GM13977 (cell line): Measurements from ENCODE around the gene FBXO28.
A peak's percentile ranks its signal among the peaks of the same experiment; 100 is the strongest.

Source experiments
- DNase-seq: peaks from one replicate; pipeline ENCODE4 v3.0.0; 2012; ENCODE audit warnings: low spot score
- CTCF ChIP-seq: IDR thresholded peaks from 2 replicates; pipeline ENCODE4 v1.5.1; 2012; ENCODE audit warnings: mild to moderate bottlenecking, control low read depth; ENCODE audit not compliant: insufficient read depth; ENCODE audit errors: extremely low read depth, missing control alignments
- in situ Hi-C: fragments of 300-500 bp; cut with MboI; formaldehyde crosslinking; loops from one replicate; pipeline ENCODE4 v1.12.0; 2022; ENCODE audit warnings: low sequenced_read_pairs, low pct_unique_long_range_greater_than_20kb, mixed read lengths, inconsistent platforms; ENCODE audit not compliant: unreplicated experiment

The FBXO28 gene

GRCh38 chr1:224169718-224170270 is 55.9 kb downstream of the FBXO28 start:
- no peak for TF ChIP-seq CTCF
- no peak for DNase-seq
- in situ Hi-C loops, result no loop called here

- in situ Hi-C loops, result no loop called here
- no peak for DNase-seq
- TF ChIP-seq CTCF, result no peak
Observed at GRCh38 chr1:224170343-224170742, 56.4 kb downstream of the FBXO28 start.

GRCh38 chr1:224170748-224171478 is 57.0 kb downstream of the FBXO28 start:
- peak; percentile 26 for TF ChIP-seq CTCF
- DNase-seq, result no peak
- in situ Hi-C loops, result no loop called here

- DNase-seq, result no peak
- in situ Hi-C loops, result no loop called here
- TF ChIP-seq CTCF, result no peak
Observed at GRCh38 chr1:224172229-224172628, 58.3 kb downstream of the FBXO28 start.

- no peak for TF ChIP-seq CTCF
- no peak for DNase-seq
- in situ Hi-C loops, result no loop called here
Observed at GRCh38 chr1:224173523-224173922, 59.6 kb downstream of the FBXO28 start.

- no peak for DNase-seq
- TF ChIP-seq CTCF, result no peak
- in situ Hi-C loops, result no loop called here
Observed at GRCh38 chr1:224175617-224176016, 61.7 kb downstream of the FBXO28 start.
